Osteocyte (in vitro differentiated cells): Measurements from ENCODE around the gene IGFBP1. TPM values are rescaled to one million over a fixed set of nuclear protein-coding genes. Genes with fewer than 3 reads are reported as not detected.
A peak's percentile ranks its signal among the peaks of the same experiment; 100 is the strongest.
"Not testable (repeated sequence)": the region's sequence is repeated elsewhere in the genome, so short reads cannot be mapped to it uniquely, and the experiment has no call there.

Experiments
- DNase-seq: peaks from one replicate; pipeline ENCODE4 v3.0.0; 2021; ENCODE audit warnings: mixed read lengths; ENCODE audit not compliant: unreplicated experiment; ENCODE audit errors: extremely low spot score
- H3K27ac Mint-ChIP-seq: one replicate; pipeline ENCODE4 v1.8.0; 2021; ENCODE audit warnings: mild to moderate bottlenecking, mixed read lengths; ENCODE audit not compliant: unreplicated experiment
- H3K27me3 Mint-ChIP-seq: one replicate; pipeline ENCODE4 v1.8.0; 2021; ENCODE audit warnings: mixed read lengths; ENCODE audit not compliant: unreplicated experiment
- H3K36me3 Mint-ChIP-seq: one replicate; pipeline ENCODE4 v1.8.0; 2021; ENCODE audit warnings: mixed read lengths; ENCODE audit not compliant: unreplicated experiment
- H3K4me1 Mint-ChIP-seq: one replicate; pipeline ENCODE4 v1.8.0; 2021; ENCODE audit warnings: mixed read lengths; ENCODE audit not compliant: unreplicated experiment
- H3K4me3 Mint-ChIP-seq: one replicate; pipeline ENCODE4 v1.8.0; 2021; ENCODE audit warnings: mild to moderate bottlenecking, moderate library complexity, mixed read lengths; ENCODE audit not compliant: unreplicated experiment
- H3K9me3 Mint-ChIP-seq: one replicate; pipeline ENCODE4 v1.8.0; 2021; ENCODE audit warnings: mixed read lengths; ENCODE audit not compliant: unreplicated experiment
- CTCF ChIP-seq: fragments of 200-600 bp; sonication (generic); IDR thresholded peaks from 2 replicates; pipeline ENCODE4 v1.5.0; 2021; ENCODE audit warnings: antibody characterized with exemption, mild to moderate bottlenecking, moderate library complexity
- long read RNA-seq: library from polyadenylated mRNA; unstranded; transcript quantifications from one replicate; pipeline ENCODE4 v2.0.0, GENCODE V29; 2021
- total RNA-seq: library from RNA; stranded (reverse); gene quantifications from 2 replicates; pipeline ENCODE4 v1.2.1, GENCODE V29; 2021

The IGFBP1 gene
- 1.9 and 2.4 TPM in 2 replicates for total RNA-seq
- long read RNA-seq, partial matches to known transcripts = 0 of 2 reads
- long read RNA-seq, other reads (novel, unspliced or antisense) = 0 of 2 reads

DNA sequence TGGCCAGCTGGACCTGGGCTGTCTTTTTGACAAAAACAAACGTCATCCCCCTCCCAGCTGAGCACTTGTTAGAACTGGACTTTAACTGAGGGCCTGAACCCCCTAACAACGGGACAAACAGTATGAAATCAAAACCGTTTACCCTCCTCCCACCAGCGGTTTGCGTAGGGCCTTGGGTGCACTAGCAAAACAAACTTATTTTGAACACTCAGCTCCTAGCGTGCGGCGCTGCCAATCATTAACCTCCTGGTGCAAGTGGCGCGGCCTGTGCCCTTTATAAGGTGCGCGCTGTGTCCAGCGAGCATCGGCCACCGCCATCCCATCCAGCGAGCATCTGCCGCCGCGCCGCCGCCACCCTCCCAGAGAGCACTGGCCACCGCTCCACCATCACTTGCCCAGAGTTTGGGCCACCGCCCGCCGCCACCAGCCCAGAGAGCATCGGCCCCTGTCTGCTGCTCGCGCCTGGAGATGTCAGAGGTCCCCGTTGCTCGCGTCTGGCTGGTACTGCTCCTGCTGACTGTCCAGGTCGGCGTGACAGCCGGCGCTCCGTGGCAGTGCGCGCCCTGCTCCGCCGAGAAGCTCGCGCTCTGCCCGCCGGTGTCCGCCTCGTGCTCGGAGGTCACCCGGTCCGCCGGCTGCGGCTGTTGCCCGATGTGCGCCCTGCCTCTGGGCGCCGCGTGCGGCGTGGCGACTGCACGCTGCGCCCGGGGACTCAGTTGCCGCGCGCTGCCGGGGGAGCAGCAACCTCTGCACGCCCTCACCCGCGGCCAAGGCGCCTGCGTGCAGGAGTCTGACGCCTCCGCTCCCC, at the start of gene IGFBP1:
Gene IGFBP1, plus strand, starts transcription at position 304 of the 808 bp plus-strand sequence. Its CDS starts 165 bp downstream, at position 469.
- H3K4me3 Mint-ChIP-seq = peak within 1 kb of the TSS; percentile 70
- H3K27me3 Mint-ChIP-seq = no peaks in the 10 kb centered on the region
- H3K36me3 Mint-ChIP-seq = no peaks in the 10 kb centered on the region
- DNase-seq = no peak
- H3K4me1 Mint-ChIP-seq = peaks cover 66% of the 10 kb centered on the region
- no peaks in the 10 kb centered on the region for H3K9me3 Mint-ChIP-seq
- H3K27ac Mint-ChIP-seq = peak within 1 kb of the TSS; percentile 92
- TF ChIP-seq CTCF = no peak

GRCh38 chr7:45838852-45839251, 49.4 kb upstream of the IGFBP1 start:
- not testable (repeated sequence) for H3K27me3 Mint-ChIP-seq, H3K27ac Mint-ChIP-seq, DNase-seq, H3K4me1 Mint-ChIP-seq, H3K36me3 Mint-ChIP-seq, H3K9me3 Mint-ChIP-seq, H3K4me3 Mint-ChIP-seq

GRCh38 chr7:45841926-45842717, 46.2 kb upstream of the IGFBP1 start:
- not testable (repeated sequence) for H3K4me1 Mint-ChIP-seq, H3K36me3 Mint-ChIP-seq, H3K27me3 Mint-ChIP-seq, DNase-seq, H3K4me3 Mint-ChIP-seq, H3K9me3 Mint-ChIP-seq, H3K27ac Mint-ChIP-seq

DNA sequence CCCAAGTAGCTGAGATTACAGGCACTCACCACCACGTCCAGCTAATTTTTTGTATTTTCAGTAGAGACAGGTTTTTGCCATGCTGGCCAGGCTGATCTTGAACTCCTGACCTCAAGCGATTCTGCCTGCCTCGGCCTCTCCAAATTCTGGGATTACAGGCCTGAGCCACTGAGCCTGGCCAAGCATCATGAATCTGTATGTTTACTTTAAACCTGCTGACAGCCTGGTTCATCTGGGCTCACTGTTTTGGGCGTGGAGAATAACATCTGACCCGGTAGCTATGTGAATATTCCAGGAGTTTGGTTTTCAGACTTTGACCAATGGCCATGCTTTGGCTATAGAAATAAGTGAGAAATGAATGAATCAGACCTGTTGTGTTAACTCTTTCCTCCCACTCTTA, 41.8 kb upstream of the IGFBP1 start:
- H3K4me3 Mint-ChIP-seq, H3K4me1 Mint-ChIP-seq, DNase-seq, H3K9me3 Mint-ChIP-seq, H3K36me3 Mint-ChIP-seq, H3K27me3 Mint-ChIP-seq, H3K27ac Mint-ChIP-seq: not testable (repeated sequence)

GRCh38 chr7:45848734-45849133, 39.6 kb upstream of the IGFBP1 start:
- not testable (repeated sequence) for H3K4me3 Mint-ChIP-seq, DNase-seq, H3K27ac Mint-ChIP-seq, H3K36me3 Mint-ChIP-seq, H3K4me1 Mint-ChIP-seq, H3K9me3 Mint-ChIP-seq, H3K27me3 Mint-ChIP-seq

- H3K27me3 Mint-ChIP-seq, H3K9me3 Mint-ChIP-seq, H3K36me3 Mint-ChIP-seq, H3K27ac Mint-ChIP-seq, H3K4me3 Mint-ChIP-seq, H3K4me1 Mint-ChIP-seq, DNase-seq: not testable (repeated sequence)
Observed at GRCh38 chr7:45852984-45853383, 35.3 kb upstream of the IGFBP1 start.

DNA sequence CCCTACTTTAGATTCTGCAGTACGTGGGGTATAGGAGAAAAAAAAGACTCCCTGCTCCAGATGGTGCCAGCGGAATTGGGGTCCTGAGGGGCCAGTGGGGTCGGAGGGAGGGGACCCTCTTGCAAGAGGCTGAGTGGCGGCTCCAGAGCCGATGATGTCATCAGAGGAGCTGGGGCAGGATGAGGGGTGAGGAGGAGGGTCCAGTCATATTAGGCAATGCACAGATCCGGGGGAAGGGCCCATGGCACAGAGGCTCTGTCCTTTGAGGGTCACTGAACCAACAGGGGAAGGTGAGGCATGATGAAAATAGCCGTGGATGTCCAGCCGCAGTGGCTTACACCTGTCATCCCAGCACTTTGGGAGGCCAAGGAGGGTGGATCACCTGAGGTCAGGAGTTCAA, 34.8 kb upstream of the IGFBP1 start:
- not testable (repeated sequence) for DNase-seq, H3K4me3 Mint-ChIP-seq, H3K4me1 Mint-ChIP-seq, H3K27ac Mint-ChIP-seq, H3K36me3 Mint-ChIP-seq, H3K9me3 Mint-ChIP-seq, H3K27me3 Mint-ChIP-seq

DNA sequence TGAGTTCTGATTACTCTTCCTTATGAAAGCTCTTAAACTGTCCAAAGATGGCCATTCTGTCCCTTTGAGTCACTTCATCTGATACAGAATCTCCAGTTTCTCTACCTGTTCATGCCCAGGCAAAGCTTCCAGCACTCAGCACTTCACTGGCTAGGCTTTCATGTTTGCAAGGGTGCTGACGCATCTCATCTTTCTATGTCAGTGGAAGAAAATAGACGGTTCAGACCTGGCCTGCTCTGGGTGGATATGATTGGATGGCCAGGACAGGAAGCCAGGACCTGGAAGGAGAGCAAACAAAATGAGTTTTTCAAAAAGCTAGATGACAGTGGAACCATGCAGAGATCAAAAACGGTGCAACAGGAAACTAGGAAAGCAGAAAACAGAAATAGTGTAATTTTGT, 32.6 kb upstream of the IGFBP1 start:
- not testable (repeated sequence) for H3K36me3 Mint-ChIP-seq, H3K4me3 Mint-ChIP-seq, H3K27ac Mint-ChIP-seq, H3K9me3 Mint-ChIP-seq, H3K4me1 Mint-ChIP-seq, H3K27me3 Mint-ChIP-seq, DNase-seq

DNA sequence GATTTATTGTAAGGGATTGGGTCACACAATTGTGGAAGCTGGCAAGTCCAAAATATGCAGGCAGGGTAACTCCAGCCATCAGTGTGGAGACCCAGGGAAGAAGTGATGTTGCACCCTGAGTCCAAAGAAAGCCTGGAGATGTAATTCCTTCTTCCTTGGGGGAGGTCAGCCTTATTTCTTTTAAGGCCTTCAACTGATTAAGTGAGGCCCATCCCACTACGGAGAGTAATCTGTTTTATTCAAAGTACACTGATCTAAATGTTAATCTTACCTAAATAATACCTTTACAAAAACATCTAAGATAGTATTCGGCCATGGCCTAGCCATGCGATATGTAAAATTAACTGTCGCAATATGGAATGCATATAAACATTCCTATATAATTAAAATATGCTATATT, 31.4 kb upstream of the IGFBP1 start:
- not testable (repeated sequence) for H3K9me3 Mint-ChIP-seq, H3K36me3 Mint-ChIP-seq, H3K27me3 Mint-ChIP-seq, DNase-seq, H3K4me1 Mint-ChIP-seq, H3K4me3 Mint-ChIP-seq, H3K27ac Mint-ChIP-seq
